PC-9 (cell line): ENCODE results near the gene GSN.

Experiments used
- EZH2 ChIP-seq: fragments of 200-600 bp; sonication (generic); IDR thresholded peaks from 2 replicates; pipeline ENCODE4 v1.8.0; 2017; ENCODE audit warnings: antibody characterized with exemption, low read depth
- TF ChIP-seq, protein P1 (sequence below): fragments of 200-600 bp; sonication (generic); conservative IDR thresholded peaks from 2 replicates; pipeline ENCODE4 v1.6.1; 2017; ENCODE audit warnings: mixed run types, antibody characterized with exemption, mild to moderate bottlenecking, moderate library complexity

DNA sequence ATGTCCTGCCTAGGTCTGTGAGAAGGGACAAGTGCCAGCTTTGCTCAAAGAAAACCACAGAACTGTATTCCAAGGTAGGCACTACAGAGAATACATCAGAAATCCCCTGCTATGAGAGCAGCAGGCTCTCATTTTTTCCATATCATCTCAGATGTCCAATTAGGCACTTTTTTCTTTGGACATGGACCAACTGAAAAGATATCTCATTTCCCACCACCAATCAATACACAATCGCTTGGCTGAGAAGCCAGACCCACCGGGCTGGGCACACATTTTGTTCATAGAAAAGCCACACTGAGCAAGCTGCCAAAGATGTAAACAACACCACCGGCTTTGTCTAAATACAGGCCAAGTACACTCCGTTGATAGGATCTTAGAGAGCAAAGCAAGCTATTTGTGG is 76.2 kb downstream of the GSN start:
- TF ChIP-seq, protein P1, sequence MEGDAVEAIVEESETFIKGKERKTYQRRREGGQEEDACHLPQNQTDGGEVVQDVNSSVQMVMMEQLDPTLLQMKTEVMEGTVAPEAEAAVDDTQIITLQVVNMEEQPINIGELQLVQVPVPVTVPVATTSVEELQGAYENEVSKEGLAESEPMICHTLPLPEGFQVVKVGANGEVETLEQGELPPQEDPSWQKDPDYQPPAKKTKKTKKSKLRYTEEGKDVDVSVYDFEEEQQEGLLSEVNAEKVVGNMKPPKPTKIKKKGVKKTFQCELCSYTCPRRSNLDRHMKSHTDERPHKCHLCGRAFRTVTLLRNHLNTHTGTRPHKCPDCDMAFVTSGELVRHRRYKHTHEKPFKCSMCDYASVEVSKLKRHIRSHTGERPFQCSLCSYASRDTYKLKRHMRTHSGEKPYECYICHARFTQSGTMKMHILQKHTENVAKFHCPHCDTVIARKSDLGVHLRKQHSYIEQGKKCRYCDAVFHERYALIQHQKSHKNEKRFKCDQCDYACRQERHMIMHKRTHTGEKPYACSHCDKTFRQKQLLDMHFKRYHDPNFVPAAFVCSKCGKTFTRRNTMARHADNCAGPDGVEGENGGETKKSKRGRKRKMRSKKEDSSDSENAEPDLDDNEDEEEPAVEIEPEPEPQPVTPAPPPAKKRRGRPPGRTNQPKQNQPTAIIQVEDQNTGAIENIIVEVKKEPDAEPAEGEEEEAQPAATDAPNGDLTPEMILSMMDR: no peak
- no peak for TF ChIP-seq EZH2
